ENCODE results near the gene LSM5. TPM values are rescaled to one million over a fixed set of nuclear protein-coding genes. Genes with fewer than 3 reads are reported as not detected.

The LSM5 gene
- total RNA-seq, 1 experiment from 2014 or later: 109 TPM

- BruUV-seq (replicated peaks): TSS peak; percentile 75
- H3K4me3 ChIP-seq (ENCODE audit: low read depth, low read length, poor library complexity, severe bottlenecking): peak overlapping the region; percentile 81
- H3K27me3 ChIP-seq (replicated peaks; ENCODE audit: insufficient read depth, low read depth, low read length, poor library complexity): no peaks in the 10 kb centered on the region
- H3K36me3 ChIP-seq (ENCODE audit: insufficient read depth, low read length, poor library complexity, severe bottlenecking): no peaks in the 10 kb centered on the region
- TF ChIP-seq EZH2 (IDR thresholded peaks at IDR 0.05; ENCODE audit: borderline replicate concordance, low read depth, low read length, poor library complexity, severe bottlenecking) (no peak), CTCF (conservative IDR thresholded peaks at IDR 0.05; ENCODE audit: low read depth, low read length) (no peak)
- no peaks in the 10 kb centered on the region for H3K9me3 ChIP-seq (ENCODE audit: low read depth, low read length, poor library complexity, severe bottlenecking)
- H3K4me1 ChIP-seq (ENCODE audit: insufficient read depth, low read length, poor library complexity, severe bottlenecking): peaks cover 11% of the 10 kb centered on the region
- ChIA-PET POLR2A (ENCODE audit: low non-redundant PET) (interaction anchor here (0.6 kb wide), 1 partner anchor 256 kb away, joined by 4 read pairs; no protein-coding TSS in a partner anchor), CTCF (no interaction called here)
- no peak for DNase-seq (ENCODE audit: low spot score)
- intact Hi-C loops (cut with micrococcal nuclease; ENCODE audit: unreplicated experiment): loop anchor here (10.0 kb wide), 2 partner anchors 89 to 229 kb away; no protein-coding TSS in a partner anchor
- H3K27ac ChIP-seq (ENCODE audit: low read depth, low read length, poor library complexity, severe bottlenecking): peak overlapping the region; percentile 89
These were observed 6.1 kb upstream of the LSM5 start for GRCh38 chr7:32496052-32496813.

GRCh38 chr7:32495298-32496051 is 5.3 kb upstream of the LSM5 start, which contains the start of gene AVL9:
Gene AVL9, plus strand, starts transcription at chr7:32495489. Its CDS starts 221 bp downstream, at chr7:32495710.
- peak within 1 kb of the TSS; percentile 81 for H3K4me3 ChIP-seq (ENCODE audit: low read depth, low read length, poor library complexity, severe bottlenecking)
- peak within 1 kb of the TSS; percentile 89 for H3K27ac ChIP-seq (ENCODE audit: low read depth, low read length, poor library complexity, severe bottlenecking)
- BruUV-seq (replicated peaks): no TSS peak
- ChIA-PET POLR2A (ENCODE audit: low non-redundant PET) (interaction anchor here (0.6 to 0.7 kb wide), 2 partner anchors 11 to 256 kb away, joined by 4 to 5 read pairs; no protein-coding TSS in a partner anchor), CTCF (interaction anchor here (0.7 kb wide), 1 partner anchor 25 kb away, joined by 3 read pairs; no protein-coding TSS in a partner anchor)
- peaks cover 5% of the 10 kb centered on the region for H3K4me1 ChIP-seq (ENCODE audit: insufficient read depth, low read length, poor library complexity, severe bottlenecking)
- intact Hi-C loops (cut with micrococcal nuclease; ENCODE audit: unreplicated experiment): loop anchor here (10.0 kb wide), 2 partner anchors 89 to 229 kb away; no protein-coding TSS in a partner anchor
- no peaks in the 10 kb centered on the region for H3K36me3 ChIP-seq (ENCODE audit: insufficient read depth, low read length, poor library complexity, severe bottlenecking)
- no peaks in the 10 kb centered on the region for H3K27me3 ChIP-seq (replicated peaks; ENCODE audit: insufficient read depth, low read depth, low read length, poor library complexity)
- no peaks in the 10 kb centered on the region for H3K9me3 ChIP-seq (ENCODE audit: low read depth, low read length, poor library complexity, severe bottlenecking)
- TF ChIP-seq EZH2 (IDR thresholded peaks at IDR 0.05; ENCODE audit: borderline replicate concordance, low read depth, low read length, poor library complexity, severe bottlenecking) (no peak), CTCF (conservative IDR thresholded peaks at IDR 0.05; ENCODE audit: low read depth, low read length) (no peak)
- peak; percentile 97 for DNase-seq (ENCODE audit: low spot score)

GRCh38 chr7:32494946-32495297 is 4.7 kb upstream of the LSM5 start:
- no peaks in the 10 kb centered on the region for H3K27me3 ChIP-seq (replicated peaks; ENCODE audit: insufficient read depth, low read depth, low read length, poor library complexity)
- peak overlapping the region; percentile 81 for H3K4me3 ChIP-seq (ENCODE audit: low read depth, low read length, poor library complexity, severe bottlenecking)
- TSS peak; percentile 39 for BruUV-seq (replicated peaks)
- no peak for TF ChIP-seq EZH2 (IDR thresholded peaks at IDR 0.05; ENCODE audit: borderline replicate concordance, low read depth, low read length, poor library complexity, severe bottlenecking)
- no peak for TF ChIP-seq CTCF (conservative IDR thresholded peaks at IDR 0.05; ENCODE audit: low read depth, low read length)
- H3K36me3 ChIP-seq (ENCODE audit: insufficient read depth, low read length, poor library complexity, severe bottlenecking): no peaks in the 10 kb centered on the region
- ChIA-PET CTCF (interaction anchor here (0.7 kb wide), 1 partner anchor 25 kb away, joined by 3 read pairs; no protein-coding TSS in a partner anchor), POLR2A (ENCODE audit: low non-redundant PET) (no interaction called here)
- H3K27ac ChIP-seq (ENCODE audit: low read depth, low read length, poor library complexity, severe bottlenecking): peak overlapping the region; percentile 60
- no peak for DNase-seq (ENCODE audit: low spot score)
- no peaks in the 10 kb centered on the region for H3K9me3 ChIP-seq (ENCODE audit: low read depth, low read length, poor library complexity, severe bottlenecking)
- intact Hi-C loops (cut with micrococcal nuclease; ENCODE audit: unreplicated experiment): loop anchor here (10.0 kb wide), 2 partner anchors 90 to 230 kb away; no protein-coding TSS in a partner anchor
- H3K4me1 ChIP-seq (ENCODE audit: insufficient read depth, low read length, poor library complexity, severe bottlenecking): peaks cover 5% of the 10 kb centered on the region
